T-helper 22 cell (primary cell): Measurements from ENCODE around the gene OSBPL8.

Experiments
- DNase-seq: peaks from one replicate; pipeline ENCODE4 v3.0.0-alpha.2; 2020; ENCODE audit warnings: low read depth

The OSBPL8 gene

GRCh38 chr12:76303365-76303764, 256.2 kb downstream of the OSBPL8 start:
- no peak for DNase-seq
